ENCODE data around the gene FMN1.
A peak's percentile ranks its signal among the peaks of the same experiment; 100 is the strongest.

Gene FMN1

DNA sequence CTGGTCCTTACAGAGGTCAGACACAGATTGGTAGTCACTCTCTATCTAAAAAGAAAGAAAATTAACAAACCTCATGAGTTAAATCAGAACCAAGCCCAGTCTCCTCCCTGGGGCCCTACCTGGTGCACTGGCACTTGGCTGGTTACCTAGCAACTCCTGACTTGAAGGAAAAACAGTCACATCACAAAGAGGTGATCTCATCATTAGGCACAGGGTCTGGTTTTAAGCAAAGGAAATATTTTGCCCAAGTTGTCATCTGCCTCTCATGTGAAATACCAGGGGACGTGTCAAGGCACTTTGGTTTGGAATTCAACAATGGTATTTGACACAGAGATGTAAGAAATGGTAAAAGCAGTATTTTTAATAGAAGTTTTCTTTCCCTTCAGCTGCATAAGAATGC is 47.7 kb upstream of the FMN1 start:
- in situ Hi-C loops (cut with HindIII; ENCODE audit: low pct_ligation_motif_present, low sequenced_read_pairs) = loop anchor here (25.0 kb wide), 1 partner anchor 470 kb away; no protein-coding TSS in a partner anchor
- no peaks in the 10 kb centered on the region for H3K27me3 ChIP-seq (replicated peaks)
- H3K36me3 ChIP-seq (replicated peaks) = no peaks in the 10 kb centered on the region
- TF ChIP-seq, protein P1, sequence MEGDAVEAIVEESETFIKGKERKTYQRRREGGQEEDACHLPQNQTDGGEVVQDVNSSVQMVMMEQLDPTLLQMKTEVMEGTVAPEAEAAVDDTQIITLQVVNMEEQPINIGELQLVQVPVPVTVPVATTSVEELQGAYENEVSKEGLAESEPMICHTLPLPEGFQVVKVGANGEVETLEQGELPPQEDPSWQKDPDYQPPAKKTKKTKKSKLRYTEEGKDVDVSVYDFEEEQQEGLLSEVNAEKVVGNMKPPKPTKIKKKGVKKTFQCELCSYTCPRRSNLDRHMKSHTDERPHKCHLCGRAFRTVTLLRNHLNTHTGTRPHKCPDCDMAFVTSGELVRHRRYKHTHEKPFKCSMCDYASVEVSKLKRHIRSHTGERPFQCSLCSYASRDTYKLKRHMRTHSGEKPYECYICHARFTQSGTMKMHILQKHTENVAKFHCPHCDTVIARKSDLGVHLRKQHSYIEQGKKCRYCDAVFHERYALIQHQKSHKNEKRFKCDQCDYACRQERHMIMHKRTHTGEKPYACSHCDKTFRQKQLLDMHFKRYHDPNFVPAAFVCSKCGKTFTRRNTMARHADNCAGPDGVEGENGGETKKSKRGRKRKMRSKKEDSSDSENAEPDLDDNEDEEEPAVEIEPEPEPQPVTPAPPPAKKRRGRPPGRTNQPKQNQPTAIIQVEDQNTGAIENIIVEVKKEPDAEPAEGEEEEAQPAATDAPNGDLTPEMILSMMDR (IDR thresholded peaks at IDR 0.05; ENCODE audit: low read depth, low read length, missing control alignments) = no peak
- no peak overlapping the region for H3K4me3 ChIP-seq (ENCODE audit: low read depth, low read length)
- H3K27ac ChIP-seq = peak overlapping the region; percentile 77
- DNase-seq = peak; percentile 84

DNA sequence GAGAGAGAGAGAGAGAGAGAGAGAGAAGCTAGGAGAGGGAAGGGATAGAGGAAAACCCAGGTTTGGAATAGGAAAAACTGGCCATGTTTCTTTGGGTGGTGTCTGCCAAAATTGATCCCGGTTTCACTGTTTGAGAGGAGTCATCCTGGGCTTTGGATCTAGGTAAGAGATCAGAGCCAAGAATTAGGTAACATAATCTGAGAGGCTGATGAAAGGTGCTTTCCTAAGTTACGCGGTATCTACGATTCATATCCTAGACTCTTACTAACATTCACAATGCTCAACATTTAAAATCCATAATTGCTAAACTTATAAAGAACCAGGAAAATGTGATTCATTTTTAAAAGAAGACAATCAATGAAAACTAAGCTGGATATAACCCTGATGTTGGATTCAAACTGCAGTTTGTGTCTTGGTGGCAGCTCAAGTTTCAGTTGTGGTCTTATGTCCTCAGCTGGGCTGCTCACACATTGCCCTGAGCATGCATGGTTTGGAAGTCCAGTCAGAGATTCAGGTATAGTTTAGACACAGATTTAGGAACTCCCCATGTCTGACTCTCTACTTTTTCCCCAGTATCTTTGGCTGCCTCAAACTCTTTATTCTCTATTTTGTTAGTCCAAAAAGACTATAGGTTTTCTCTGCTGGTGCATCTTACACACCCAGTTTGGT is 42.5 kb upstream of the FMN1 start:
- H3K27ac ChIP-seq = no peak overlapping the region
- in situ Hi-C loops (cut with HindIII; ENCODE audit: low pct_ligation_motif_present, low sequenced_read_pairs) = loop anchor here (25.0 kb wide), 1 partner anchor 475 kb away; no protein-coding TSS in a partner anchor
- no peak for DNase-seq

DNA sequence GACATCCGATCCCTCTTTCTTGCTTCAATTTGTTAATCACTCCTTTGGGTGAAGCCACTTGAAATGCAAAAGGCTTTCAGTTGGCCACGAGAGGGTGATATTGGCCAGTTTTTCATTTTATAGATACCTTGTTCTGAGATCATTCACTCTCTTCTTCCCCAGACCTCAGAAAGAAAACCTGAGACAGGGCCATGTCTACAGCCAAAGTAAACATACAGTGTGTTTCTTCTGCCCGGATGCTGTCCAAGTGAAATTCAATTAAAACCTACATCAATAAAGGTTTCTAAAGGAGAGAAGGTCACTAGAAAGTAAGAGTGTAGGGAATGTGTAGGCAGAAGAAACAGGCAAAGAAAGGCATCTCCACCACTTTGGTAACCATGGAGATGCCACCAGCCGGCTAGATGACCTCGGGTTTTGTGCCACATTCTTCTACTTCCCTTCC is 39.5 kb upstream of the FMN1 start:
- TF ChIP-seq, protein P1 (IDR thresholded peaks at IDR 0.05; ENCODE audit: low read depth, low read length, missing control alignments) = peak; percentile 75
- no peaks in the 10 kb centered on the region for H3K36me3 ChIP-seq (replicated peaks)
- in situ Hi-C loops (cut with HindIII; ENCODE audit: low pct_ligation_motif_present, low sequenced_read_pairs) = loop anchor here (25.0 kb wide), 1 partner anchor 478 kb away; no protein-coding TSS in a partner anchor
- no peak overlapping the region for H3K4me3 ChIP-seq (ENCODE audit: low read depth, low read length)
- peak; percentile 72 for DNase-seq
- H3K27ac ChIP-seq = no peak overlapping the region
- H3K27me3 ChIP-seq (replicated peaks) = no peaks in the 10 kb centered on the region

More for the DNA sequence above, 42.5 kb upstream of the FMN1 start:
- no peak overlapping the region for H3K4me3 ChIP-seq (ENCODE audit: low read depth, low read length)
- no peaks in the 10 kb centered on the region for H3K36me3 ChIP-seq (replicated peaks)
- TF ChIP-seq, protein P1 (IDR thresholded peaks at IDR 0.05; ENCODE audit: low read depth, low read length, missing control alignments) = no peak
- H3K27me3 ChIP-seq (replicated peaks) = no peaks in the 10 kb centered on the region

DNA sequence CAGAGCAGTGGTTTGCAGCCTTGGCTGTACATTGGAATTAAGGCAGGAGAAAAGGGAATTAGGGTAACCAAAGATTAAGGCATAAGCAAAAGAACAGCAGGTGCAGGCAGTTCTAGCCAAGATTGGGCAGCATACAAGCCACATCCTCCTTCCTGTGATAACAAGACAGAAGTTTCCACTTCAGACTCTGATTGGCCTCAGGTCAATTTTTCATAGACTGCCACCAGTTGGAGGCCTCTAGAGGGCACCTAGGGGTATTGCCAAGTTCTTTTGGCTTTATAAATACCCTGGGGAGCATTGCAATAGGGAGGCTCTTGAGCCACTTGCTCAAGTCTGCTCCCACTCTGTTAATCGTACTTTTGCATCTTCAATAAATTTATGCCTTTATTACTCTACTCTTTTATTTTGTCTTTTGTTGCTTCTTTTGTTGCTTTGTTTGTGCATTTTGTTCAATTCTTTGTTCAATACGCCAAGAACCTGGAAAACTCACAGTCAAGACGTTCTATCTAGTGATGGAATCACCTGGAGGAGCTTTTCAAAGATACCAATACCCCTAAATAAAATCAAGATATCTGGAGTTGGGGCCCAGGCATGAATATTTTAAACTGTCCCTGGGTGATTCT is 32.2 kb upstream of the FMN1 start:
- H3K27ac ChIP-seq = no peak overlapping the region
- TF ChIP-seq, protein P1 (IDR thresholded peaks at IDR 0.05; ENCODE audit: low read depth, low read length, missing control alignments) = peak; percentile 58
- in situ Hi-C loops (cut with HindIII; ENCODE audit: low pct_ligation_motif_present, low sequenced_read_pairs) = loop anchor here (25.0 kb wide), 1 partner anchor 486 kb away; no protein-coding TSS in a partner anchor
- H3K27me3 ChIP-seq (replicated peaks) = no peaks in the 10 kb centered on the region
- H3K36me3 ChIP-seq (replicated peaks) = no peaks in the 10 kb centered on the region
- H3K4me3 ChIP-seq (ENCODE audit: low read depth, low read length) = no peak overlapping the region
- DNase-seq = peak; percentile 21

DNA sequence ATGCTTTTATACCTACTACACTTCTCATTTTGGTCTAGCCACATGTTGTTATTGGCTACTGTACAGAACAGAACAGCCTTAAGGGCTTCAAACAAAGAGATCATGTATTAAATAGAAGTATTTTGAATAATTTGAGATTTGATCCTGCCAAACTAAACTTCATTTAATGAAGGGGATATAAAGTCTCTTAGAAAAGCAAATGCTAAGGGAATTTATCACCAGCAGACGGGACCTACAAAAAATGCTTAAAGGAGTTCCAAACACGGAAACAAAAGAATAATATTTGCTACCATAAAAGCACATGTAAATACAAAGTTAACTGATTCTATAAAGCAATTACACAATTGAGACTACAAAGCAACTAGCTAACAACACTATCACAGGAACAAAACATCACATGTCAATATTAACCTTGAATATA is 23.6 kb upstream of the FMN1 start:
- no peak overlapping the region for H3K4me3 ChIP-seq (ENCODE audit: low read depth, low read length)
- DNase-seq = no peak
- H3K36me3 ChIP-seq (replicated peaks) = no peaks in the 10 kb centered on the region
- in situ Hi-C loops (cut with HindIII; ENCODE audit: low pct_ligation_motif_present, low sequenced_read_pairs) = no loop called here
- no peaks in the 10 kb centered on the region for H3K27me3 ChIP-seq (replicated peaks)
- no peak overlapping the region for H3K27ac ChIP-seq
- TF ChIP-seq, protein P1 (IDR thresholded peaks at IDR 0.05; ENCODE audit: low read depth, low read length, missing control alignments) = no peak

Measured in brain microvascular endothelial cell (primary cell).